GM23338 (cell line): ENCODE results near the gene PINK1. TPM values are rescaled to one million over a fixed set of nuclear protein-coding genes. Genes with fewer than 3 reads are reported as not detected.

Source experiments
- ATAC-seq: fragments of 200-7000 bp; cut with Tn5 transposase; 3 replicates; pipeline ENCODE4 v1.9.1; 2020
- DNase-seq: peaks from one replicate; pipeline ENCODE4 v3.0.0-alpha.2; 2015; ENCODE audit warnings: low spot score
- H2AFZ ChIP-seq: fragments of 200-600 bp; sonication (generic); 2 replicates; pipeline ENCODE4 v1.8.0; 2016; ENCODE audit warnings: antibody characterized with exemption, mild to moderate bottlenecking, moderate library complexity
- H3F3A ChIP-seq: fragments of 200-600 bp; sonication (generic); replicated peaks from 2 replicates; pipeline ENCODE4 v1.8.0; 2017; ENCODE audit warnings: antibody characterized with exemption, mixed run types, low read depth
- H3K27ac ChIP-seq: fragments of 200-600 bp; sonication (generic); 2 replicates; pipeline ENCODE4 v1.6.1; 2016; ENCODE audit warnings: low read depth
- H3K27me3 ChIP-seq: fragments of 200-600 bp; sonication (generic); 2 replicates; pipeline ENCODE4 v1.8.0; 2016; ENCODE audit warnings: mild to moderate bottlenecking, mixed run types, moderate library complexity; ENCODE audit not compliant: insufficient read depth
- H3K36me3 ChIP-seq: fragments of 200-600 bp; sonication (generic); 2 replicates; pipeline ENCODE4 v1.8.0; 2016; ENCODE audit warnings: mild to moderate bottlenecking; ENCODE audit not compliant: insufficient read depth
- H3K4me1 ChIP-seq: fragments of 200-600 bp; sonication (generic); 2 replicates; pipeline ENCODE4 v1.8.0; 2016; ENCODE audit warnings: mild to moderate bottlenecking, moderate library complexity; ENCODE audit not compliant: insufficient read depth
- H3K4me2 ChIP-seq: fragments of 200-600 bp; sonication (generic); 2 replicates; pipeline ENCODE4 v1.7.1; 2017; ENCODE audit warnings: mixed run types
- H3K4me3 ChIP-seq: fragments of 200-600 bp; sonication (generic); 2 replicates; pipeline ENCODE4 v1.6.1; 2016; ENCODE audit warnings: mixed run types
- H3K79me2 ChIP-seq: fragments of 200-600 bp; sonication (generic); replicated peaks from 2 replicates; pipeline ENCODE4 v1.8.0; 2017; ENCODE audit warnings: mild to moderate bottlenecking; ENCODE audit not compliant: insufficient read depth
- H3K9me2 ChIP-seq: fragments of 200-600 bp; sonication (generic); 2 replicates; pipeline ENCODE4 v1.8.0; 2017; ENCODE audit not compliant: insufficient read depth
- H4K20me1 ChIP-seq: fragments of 200-600 bp; sonication (generic); replicated peaks from 2 replicates; pipeline ENCODE4 v1.8.0; 2017; ENCODE audit warnings: mild to moderate bottlenecking; ENCODE audit not compliant: insufficient read depth
- H3K27ac Mint-ChIP-seq: 2 replicates; pipeline ENCODE4 v1.8.0; 2020; ENCODE audit warnings: inconsistent platforms, mild to moderate bottlenecking, moderate library complexity, mixed read lengths
- H3K27me3 Mint-ChIP-seq: 3 replicates; pipeline ENCODE4 v1.8.0; 2022; ENCODE audit warnings: low read depth, mild to moderate bottlenecking, moderate library complexity, mixed read lengths, inconsistent platforms; ENCODE audit not compliant: insufficient read depth, poor library complexity
- H3K36me3 Mint-ChIP-seq: 3 replicates; pipeline ENCODE4 v1.8.0; 2021; ENCODE audit warnings: low read depth, mild to moderate bottlenecking, inconsistent platforms, moderate library complexity, mixed read lengths
- H3K4me1 Mint-ChIP-seq: 3 replicates; pipeline ENCODE4 v1.8.0; 2020; ENCODE audit warnings: mild to moderate bottlenecking, inconsistent platforms, mixed read lengths
- H3K4me3 Mint-ChIP-seq: 3 replicates; pipeline ENCODE4 v1.8.0; 2021; ENCODE audit warnings: moderate library complexity, mild to moderate bottlenecking, inconsistent platforms, mixed read lengths
- H3K9me3 Mint-ChIP-seq: 3 replicates; pipeline ENCODE4 v1.8.0; 2020; ENCODE audit warnings: moderate library complexity, mild to moderate bottlenecking, inconsistent platforms, mixed read lengths
- EZH2 ChIP-seq: fragments of 200-600 bp; sonication (generic); IDR thresholded peaks from one replicate; pipeline ENCODE4 v1.8.0; 2017; ENCODE audit warnings: antibody characterized with exemption, mild to moderate bottlenecking, low read depth; ENCODE audit not compliant: unreplicated experiment
- JUNB ChIP-seq: IDR thresholded peaks from one replicate; pipeline ENCODE4 v1.6.1; 2016; ENCODE audit warnings: antibody characterized with exemption; ENCODE audit not compliant: unreplicated experiment
- NANOG ChIP-seq: IDR thresholded peaks from 2 replicates; pipeline ENCODE4 v1.6.1; 2016; ENCODE audit warnings: antibody characterized with exemption, borderline replicate concordance
- POLR2AphosphoS5 ChIP-seq: IDR thresholded peaks from 2 replicates; pipeline ENCODE4 v1.6.1; 2016; ENCODE audit warnings: antibody characterized with exemption, low read depth
- ZNF114 ChIP-seq: fragments of 250-450 bp; sonication (Bioruptor Pico); IDR thresholded peaks from 2 replicates; pipeline ENCODE4 v1.5.0; 2020; ENCODE audit warnings: mild to moderate bottlenecking, moderate library complexity
- polyA plus RNA-seq: library from polyadenylated mRNA; unstranded; fragments of >200 nt; fragmentation: Nextera tagmentation; extraction: Ambion mirVana; gene quantifications from 2 replicates; pipeline ENCODE4 v1.2.1, GENCODE V29; 2016
- total RNA-seq: library from RNA; depleted of rRNA; stranded (reverse); fragments of >200 nt; shearing (Covaris generic); gene quantifications from 2 replicates; pipeline ENCODE4 v1.2.3, GENCODE V29; 2014
- TF ChIP-seq, protein P1 (sequence below): IDR thresholded peaks from one replicate; pipeline ENCODE4 v1.6.1; 2018; ENCODE audit warnings: antibody characterized with exemption; ENCODE audit not compliant: unreplicated experiment
- TF ChIP-seq, protein P2 (sequence below): IDR thresholded peaks from 2 replicates; pipeline ENCODE4 v1.6.1; 2016; ENCODE audit warnings: antibody characterized with exemption
- TF ChIP-seq, protein P3 (sequence below), 2 experiments: fragments of 200-600 bp in 1 of 2; sonication (generic) in 1 of 2; conservative IDR thresholded peaks; 2 replicates each; pipeline versions ENCODE4 v1.5.1 to v1.6.1; 2016 to 2017; ENCODE audit warnings: antibody characterized with exemption in 2 of 2, low read depth in 2 of 2, mild to moderate bottlenecking in 2 of 2, moderate library complexity in 1 of 2

PINK1 gene
- total and polyA plus RNA-seq, 2 experiments from 2014 or later = 20.8 to 42.7 TPM

DNA sequence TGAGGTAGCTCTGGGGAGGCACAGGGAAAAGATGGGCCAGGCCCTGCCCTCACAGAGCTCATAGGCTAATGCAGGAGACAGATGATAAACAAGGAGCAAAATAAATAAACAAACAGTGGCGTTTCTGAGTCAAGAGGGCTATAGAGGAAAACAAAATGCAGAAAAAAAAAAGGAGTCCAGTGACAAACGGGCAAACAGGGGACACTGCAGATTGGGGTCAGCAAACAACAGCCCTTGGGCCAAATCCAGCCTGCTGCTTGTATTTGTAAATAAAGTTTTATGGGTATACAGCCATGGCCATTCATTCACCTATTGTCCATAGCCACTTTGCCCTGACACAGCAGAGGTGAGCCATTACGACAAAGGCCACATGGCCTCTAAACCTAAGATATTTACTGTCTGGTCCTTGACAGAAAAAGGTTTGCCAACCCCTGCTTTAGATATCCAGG lies 19.1 kb upstream of the PINK1 start:
- no peaks in the 10 kb centered on the region for H4K20me1 ChIP-seq
- H3K36me3 Mint-ChIP-seq = no peaks in the 10 kb centered on the region
- peaks cover 4% of the 10 kb centered on the region for H3K27me3 Mint-ChIP-seq
- no peaks in the 10 kb centered on the region for H3K27me3 ChIP-seq
- H3K9me3 Mint-ChIP-seq = no peaks in the 10 kb centered on the region; the same call in 2 of the 3 replicates
- ATAC-seq = no peak
- no peaks in the 10 kb centered on the region for H3K9me2 ChIP-seq
- H3K79me2 ChIP-seq = no peaks in the 10 kb centered on the region
- no peak overlapping the region for H3K4me3 ChIP-seq
- H3K36me3 ChIP-seq = no peaks in the 10 kb centered on the region
- peak overlapping the region; percentile 90 for H2AFZ ChIP-seq
- H3K4me2 ChIP-seq = no peak overlapping the region
- DNase-seq = no peak
- H3K27ac ChIP-seq = peak overlapping the region; percentile 79
- H3F3A ChIP-seq = peaks cover 7% of the 10 kb centered on the region; the same call in 1 of the 2 replicates
- peaks cover 17% of the 10 kb centered on the region; the same call in 1 of the 2 replicates for H3K4me1 ChIP-seq
- H3K4me3 Mint-ChIP-seq = no peak overlapping the region
- peaks cover 26% of the 10 kb centered on the region; the same call in 2 of the 3 replicates for H3K4me1 Mint-ChIP-seq
- TF ChIP-seq JUNB (no peak), ZNF114 (CRISPR knock-in tag) (no peak), POLR2AphosphoS5 (no peak), EZH2 (no peak), NANOG (no peak)
- TF ChIP-seq, protein P1, sequence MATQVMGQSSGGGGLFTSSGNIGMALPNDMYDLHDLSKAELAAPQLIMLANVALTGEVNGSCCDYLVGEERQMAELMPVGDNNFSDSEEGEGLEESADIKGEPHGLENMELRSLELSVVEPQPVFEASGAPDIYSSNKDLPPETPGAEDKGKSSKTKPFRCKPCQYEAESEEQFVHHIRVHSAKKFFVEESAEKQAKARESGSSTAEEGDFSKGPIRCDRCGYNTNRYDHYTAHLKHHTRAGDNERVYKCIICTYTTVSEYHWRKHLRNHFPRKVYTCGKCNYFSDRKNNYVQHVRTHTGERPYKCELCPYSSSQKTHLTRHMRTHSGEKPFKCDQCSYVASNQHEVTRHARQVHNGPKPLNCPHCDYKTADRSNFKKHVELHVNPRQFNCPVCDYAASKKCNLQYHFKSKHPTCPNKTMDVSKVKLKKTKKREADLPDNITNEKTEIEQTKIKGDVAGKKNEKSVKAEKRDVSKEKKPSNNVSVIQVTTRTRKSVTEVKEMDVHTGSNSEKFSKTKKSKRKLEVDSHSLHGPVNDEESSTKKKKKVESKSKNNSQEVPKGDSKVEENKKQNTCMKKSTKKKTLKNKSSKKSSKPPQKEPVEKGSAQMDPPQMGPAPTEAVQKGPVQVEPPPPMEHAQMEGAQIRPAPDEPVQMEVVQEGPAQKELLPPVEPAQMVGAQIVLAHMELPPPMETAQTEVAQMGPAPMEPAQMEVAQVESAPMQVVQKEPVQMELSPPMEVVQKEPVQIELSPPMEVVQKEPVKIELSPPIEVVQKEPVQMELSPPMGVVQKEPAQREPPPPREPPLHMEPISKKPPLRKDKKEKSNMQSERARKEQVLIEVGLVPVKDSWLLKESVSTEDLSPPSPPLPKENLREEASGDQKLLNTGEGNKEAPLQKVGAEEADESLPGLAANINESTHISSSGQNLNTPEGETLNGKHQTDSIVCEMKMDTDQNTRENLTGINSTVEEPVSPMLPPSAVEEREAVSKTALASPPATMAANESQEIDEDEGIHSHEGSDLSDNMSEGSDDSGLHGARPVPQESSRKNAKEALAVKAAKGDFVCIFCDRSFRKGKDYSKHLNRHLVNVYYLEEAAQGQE = no peak
- TF ChIP-seq, protein P2, sequence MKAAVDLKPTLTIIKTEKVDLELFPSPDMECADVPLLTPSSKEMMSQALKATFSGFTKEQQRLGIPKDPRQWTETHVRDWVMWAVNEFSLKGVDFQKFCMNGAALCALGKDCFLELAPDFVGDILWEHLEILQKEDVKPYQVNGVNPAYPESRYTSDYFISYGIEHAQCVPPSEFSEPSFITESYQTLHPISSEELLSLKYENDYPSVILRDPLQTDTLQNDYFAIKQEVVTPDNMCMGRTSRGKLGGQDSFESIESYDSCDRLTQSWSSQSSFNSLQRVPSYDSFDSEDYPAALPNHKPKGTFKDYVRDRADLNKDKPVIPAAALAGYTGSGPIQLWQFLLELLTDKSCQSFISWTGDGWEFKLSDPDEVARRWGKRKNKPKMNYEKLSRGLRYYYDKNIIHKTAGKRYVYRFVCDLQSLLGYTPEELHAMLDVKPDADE = no peak
- TF ChIP-seq, protein P3, sequence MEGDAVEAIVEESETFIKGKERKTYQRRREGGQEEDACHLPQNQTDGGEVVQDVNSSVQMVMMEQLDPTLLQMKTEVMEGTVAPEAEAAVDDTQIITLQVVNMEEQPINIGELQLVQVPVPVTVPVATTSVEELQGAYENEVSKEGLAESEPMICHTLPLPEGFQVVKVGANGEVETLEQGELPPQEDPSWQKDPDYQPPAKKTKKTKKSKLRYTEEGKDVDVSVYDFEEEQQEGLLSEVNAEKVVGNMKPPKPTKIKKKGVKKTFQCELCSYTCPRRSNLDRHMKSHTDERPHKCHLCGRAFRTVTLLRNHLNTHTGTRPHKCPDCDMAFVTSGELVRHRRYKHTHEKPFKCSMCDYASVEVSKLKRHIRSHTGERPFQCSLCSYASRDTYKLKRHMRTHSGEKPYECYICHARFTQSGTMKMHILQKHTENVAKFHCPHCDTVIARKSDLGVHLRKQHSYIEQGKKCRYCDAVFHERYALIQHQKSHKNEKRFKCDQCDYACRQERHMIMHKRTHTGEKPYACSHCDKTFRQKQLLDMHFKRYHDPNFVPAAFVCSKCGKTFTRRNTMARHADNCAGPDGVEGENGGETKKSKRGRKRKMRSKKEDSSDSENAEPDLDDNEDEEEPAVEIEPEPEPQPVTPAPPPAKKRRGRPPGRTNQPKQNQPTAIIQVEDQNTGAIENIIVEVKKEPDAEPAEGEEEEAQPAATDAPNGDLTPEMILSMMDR (conservative IDR thresholded peaks at IDR 0.05; ENCODE audit: low read depth in 2 of 2) = no peak
- H3K27ac Mint-ChIP-seq = peak overlapping the region; percentile 13
